ENCODE data around the gene PIGU.

PIGU gene

DNA sequence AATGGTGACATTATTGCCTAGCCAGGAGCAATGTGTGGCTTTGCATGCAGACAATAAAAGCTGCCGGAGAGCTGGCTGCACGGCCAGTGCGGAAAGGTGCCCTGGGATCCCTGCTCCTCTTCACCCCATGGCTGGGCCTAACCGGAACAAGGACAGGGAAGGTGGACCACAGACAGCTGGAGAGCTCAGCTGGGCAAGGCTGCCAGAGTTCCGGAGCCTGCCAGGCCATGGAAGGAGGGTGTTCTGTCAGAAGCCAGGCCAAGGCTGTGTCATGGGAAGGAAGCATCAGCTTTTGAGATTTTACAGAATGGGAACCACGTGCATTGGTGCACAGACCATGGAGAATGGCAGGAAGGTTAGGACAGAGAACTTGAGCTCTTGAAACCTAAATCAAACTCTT lies 93.3 kb downstream of the PIGU start:
- TF ChIP-seq CTCF (conservative IDR thresholded peaks at IDR 0.05; ENCODE audit: control insufficient read depth, insufficient read depth, low read depth, low read length): no peak
- no peak for DNase-seq (ENCODE audit: low read depth)
- no peak overlapping the region for H3K4me3 ChIP-seq (ENCODE audit: control insufficient read depth, low read depth, low read length)

DNA sequence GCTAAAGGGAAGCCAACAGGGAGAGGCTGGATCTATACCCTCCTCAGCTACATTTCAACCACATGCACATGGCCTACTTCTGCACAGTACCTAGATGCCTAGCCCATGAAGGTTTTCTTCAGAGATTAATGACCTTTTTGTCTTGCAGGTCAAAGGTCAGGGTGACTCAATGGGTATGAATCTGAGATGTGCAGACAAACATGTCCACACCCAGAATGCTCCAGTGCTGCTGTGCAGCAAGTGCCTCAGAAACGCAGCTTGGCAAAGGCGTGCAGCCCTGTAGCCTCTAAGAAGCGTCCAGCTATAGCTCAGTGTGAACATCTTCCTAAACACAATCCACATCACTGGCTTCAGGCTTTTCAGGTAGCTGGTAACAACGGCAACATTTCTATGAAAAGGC lies 94.0 kb downstream of the PIGU start:
- TF ChIP-seq CTCF (conservative IDR thresholded peaks at IDR 0.05; ENCODE audit: control insufficient read depth, insufficient read depth, low read depth, low read length): no peak
- no peak overlapping the region for H3K4me3 ChIP-seq (ENCODE audit: control insufficient read depth, low read depth, low read length)
- DNase-seq (ENCODE audit: low read depth): peak; percentile 37

GRCh38 chr20:34582221-34582620 lies 94.7 kb downstream of the PIGU start:
- TF ChIP-seq CTCF (conservative IDR thresholded peaks at IDR 0.05; ENCODE audit: control insufficient read depth, insufficient read depth, low read depth, low read length): no peak
- H3K4me3 ChIP-seq (ENCODE audit: control insufficient read depth, low read depth, low read length): no peak overlapping the region
- DNase-seq (ENCODE audit: low read depth): no peak

- peak; percentile 61 for DNase-seq (ENCODE audit: low read depth)
- no peak overlapping the region for H3K4me3 ChIP-seq (ENCODE audit: control insufficient read depth, low read depth, low read length)
Observed at GRCh38 chr20:34581341-34582184, 95.3 kb downstream of the PIGU start.

GRCh38 chr20:34579979-34580940 lies 96.6 kb downstream of the PIGU start:
- no peak for DNase-seq (ENCODE audit: low read depth)
- no peak for TF ChIP-seq CTCF (conservative IDR thresholded peaks at IDR 0.05; ENCODE audit: control insufficient read depth, insufficient read depth, low read depth, low read length)
- no peak overlapping the region for H3K4me3 ChIP-seq (ENCODE audit: control insufficient read depth, low read depth, low read length)

More at GRCh38 chr20:34581341-34582184, 95.3 kb downstream of the PIGU start:
- TF ChIP-seq CTCF (conservative IDR thresholded peaks at IDR 0.05; ENCODE audit: control insufficient read depth, insufficient read depth, low read depth, low read length): no peak

DNA sequence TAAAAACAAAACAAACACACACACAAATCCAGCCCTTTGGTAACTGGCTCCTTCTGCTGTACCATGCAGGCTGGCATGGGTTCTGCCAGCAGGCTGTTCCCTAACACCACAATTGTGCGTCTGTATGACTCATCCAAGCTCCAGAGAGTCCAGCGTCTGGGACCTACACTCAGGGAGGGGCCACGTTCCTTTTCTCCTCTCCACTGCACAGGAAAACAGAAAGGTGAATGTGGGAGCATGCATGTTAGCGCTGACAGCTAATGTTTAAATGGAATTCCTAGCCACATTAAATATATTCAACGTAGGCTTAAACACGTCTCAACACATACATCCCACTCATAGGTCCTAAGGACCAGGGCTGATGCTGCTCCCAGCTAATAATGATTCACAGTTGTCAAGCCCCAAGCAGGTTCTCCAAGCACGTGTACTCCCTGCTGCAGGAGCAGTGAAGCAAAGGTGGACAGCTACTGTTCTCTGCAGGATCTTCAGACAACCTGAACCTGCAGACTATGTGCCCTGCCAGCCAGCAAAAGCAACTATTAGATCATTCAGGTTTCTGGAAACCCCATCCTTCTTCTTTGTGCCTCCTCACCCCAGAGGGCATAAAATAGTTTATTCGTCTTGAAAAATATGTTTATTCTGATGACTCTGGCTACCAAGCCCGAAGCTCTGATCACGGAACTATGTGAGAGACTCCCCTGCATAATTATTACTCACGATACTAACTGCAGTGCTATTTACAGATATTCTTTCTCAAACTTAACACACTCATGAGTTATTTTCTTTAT lies 97.5 kb downstream of the PIGU start:
- peak; percentile 83 for DNase-seq (ENCODE audit: low read depth)
- TF ChIP-seq CTCF (conservative IDR thresholded peaks at IDR 0.05; ENCODE audit: control insufficient read depth, insufficient read depth, low read depth, low read length): peak; percentile 84
- no peak overlapping the region for H3K4me3 ChIP-seq (ENCODE audit: control insufficient read depth, low read depth, low read length)

Measured in fibroblast of mammary gland (primary cell).